ENCODE measurements around the gene SLC12A5. TPM values are rescaled to one million over a fixed set of nuclear protein-coding genes. Genes with fewer than 3 reads are reported as not detected.

The SLC12A5 gene
- polyA plus RNA-seq, 12 donors, result 0.67 to 3.3 (median 1.1) TPM; not detected in 2

DNA sequence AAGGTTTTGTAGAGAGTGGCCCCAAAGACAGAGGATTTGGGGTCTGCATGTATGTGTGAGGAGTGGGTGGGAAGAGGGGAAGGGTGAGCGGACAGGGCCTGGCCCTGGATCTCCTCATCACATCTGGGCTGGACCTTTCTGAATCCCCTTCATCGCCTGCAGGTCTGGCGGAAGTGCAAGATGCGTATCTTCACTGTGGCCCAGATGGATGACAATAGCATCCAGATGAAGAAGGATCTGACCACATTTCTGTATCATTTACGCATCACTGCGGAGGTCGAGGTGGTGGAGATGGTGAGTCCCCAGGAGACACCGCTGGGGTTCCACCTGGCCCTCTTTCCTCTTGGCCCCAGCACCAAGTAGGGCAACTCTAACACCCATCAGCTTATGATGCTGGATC is 24.4 kb downstream of the SLC12A5 start:
- DNase-seq, result no peak

DNA sequence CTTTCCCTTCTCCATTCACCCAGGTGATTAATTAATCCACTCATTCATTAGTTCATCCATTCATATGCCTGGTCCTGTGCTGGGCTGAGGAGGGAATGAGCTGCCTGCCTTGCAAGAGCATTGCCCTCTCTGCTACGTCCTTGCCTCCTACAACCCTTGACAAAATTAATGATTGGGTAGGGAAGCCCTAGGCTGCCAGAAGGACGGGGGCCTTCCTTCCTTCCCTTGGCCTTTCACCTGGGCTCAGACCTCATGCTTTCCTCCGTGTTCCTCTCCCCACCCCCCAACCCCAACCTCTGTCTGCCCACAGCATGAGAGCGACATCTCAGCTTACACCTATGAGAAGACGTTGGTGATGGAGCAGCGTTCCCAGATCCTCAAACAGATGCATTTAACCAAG is 25.6 kb downstream of the SLC12A5 start:
- no peak for DNase-seq

DNA sequence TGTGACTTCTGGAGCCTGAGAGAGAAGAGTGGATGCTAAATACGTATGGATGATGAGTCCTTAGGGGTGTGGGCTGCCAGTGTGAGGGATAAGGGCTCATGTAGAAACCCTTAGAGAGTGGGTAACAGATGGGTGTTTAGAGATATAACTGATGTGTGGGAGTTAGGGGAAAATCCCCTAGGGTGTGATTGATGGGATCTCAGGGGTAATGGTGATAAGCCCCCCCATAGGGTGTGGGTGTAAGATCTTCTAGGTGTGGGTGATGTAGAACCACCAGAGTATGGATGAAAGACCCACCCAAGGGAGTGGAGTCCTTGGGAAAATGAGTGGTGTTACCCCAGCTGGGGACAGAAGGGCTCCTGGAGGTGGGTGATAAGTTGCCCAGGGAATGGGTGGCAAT is 26.3 kb downstream of the SLC12A5 start:
- DNase-seq, result no peak

DNA sequence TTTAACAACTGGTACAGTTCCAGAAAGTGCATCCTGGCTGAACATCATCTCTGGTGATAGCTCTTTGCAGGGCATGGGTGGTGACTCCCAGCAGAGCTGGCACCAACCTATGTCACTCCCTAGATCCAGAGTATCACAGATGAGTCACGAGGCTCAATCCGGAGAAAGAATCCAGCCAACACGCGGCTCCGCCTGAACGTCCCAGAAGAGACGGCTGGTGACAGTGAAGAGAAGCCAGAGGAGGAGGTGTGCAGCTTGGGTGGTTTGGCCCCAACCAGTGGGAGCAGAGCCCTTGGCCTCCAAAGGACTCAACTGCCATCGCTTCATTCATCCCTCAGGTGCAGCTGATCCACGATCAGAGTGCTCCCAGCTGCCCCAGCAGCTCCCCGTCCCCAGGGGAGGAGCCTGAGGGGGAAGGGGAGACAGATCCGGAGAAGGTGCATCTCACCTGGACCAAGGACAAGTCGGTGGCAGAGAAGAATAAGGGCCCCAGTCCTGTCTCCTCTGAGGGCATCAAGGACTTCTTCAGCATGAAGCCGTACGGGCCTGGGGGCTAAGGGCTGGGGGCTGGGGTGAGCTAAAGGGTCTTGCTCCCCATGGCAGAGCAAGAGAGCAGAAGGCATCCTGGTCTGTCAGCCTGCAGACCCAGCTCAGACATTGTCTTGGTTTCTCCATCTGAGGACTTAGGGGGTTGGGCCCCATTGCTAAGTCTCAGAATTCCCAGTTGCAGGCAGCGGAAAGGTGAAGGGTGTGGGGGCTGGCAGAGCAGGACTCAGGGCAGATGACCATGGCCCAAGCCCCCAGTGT is 27.2 kb downstream of the SLC12A5 start:
- no peak for DNase-seq

DNA sequence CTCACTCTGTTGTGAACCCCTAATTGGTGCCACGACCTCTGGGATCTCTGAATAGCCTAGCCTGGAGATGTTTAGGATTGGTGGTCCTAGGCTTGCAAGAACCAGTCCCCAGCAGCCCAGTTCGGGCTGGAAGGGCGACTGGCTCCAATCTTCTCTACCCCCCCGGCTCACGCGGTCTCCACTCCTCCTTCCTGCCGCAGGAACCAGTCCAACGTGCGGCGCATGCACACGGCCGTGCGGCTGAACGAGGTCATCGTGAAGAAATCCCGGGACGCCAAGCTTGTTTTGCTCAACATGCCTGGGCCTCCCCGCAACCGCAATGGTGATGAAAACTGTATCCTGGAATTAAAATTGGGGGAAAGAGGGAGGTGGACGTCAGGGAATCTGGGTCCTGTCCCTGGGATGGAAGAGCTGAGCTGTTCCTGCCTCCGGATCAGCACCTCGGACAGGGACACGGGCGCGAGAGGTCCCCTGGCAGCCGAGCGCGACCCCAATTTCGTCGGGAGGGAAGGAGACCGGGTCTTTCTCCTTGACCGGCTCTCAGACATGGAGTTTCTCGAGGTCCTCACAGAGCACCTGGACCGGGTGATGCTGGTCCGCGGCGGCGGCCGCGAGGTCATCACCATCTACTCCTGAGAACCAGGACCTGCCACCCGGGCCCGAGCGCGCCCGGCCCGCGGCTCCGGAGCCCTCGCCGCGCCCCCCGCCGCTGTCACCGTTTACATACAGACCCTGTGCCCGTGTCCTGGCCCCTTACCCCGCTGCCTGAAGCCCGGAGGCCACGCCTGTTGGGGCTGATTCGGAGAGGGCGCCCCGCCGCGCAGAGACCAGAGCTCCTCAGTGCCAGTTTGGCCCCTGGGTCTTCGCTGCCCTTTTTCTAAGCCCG is 28.2 kb downstream of the SLC12A5 start:
- DNase-seq, result peak; percentile 78

DNA sequence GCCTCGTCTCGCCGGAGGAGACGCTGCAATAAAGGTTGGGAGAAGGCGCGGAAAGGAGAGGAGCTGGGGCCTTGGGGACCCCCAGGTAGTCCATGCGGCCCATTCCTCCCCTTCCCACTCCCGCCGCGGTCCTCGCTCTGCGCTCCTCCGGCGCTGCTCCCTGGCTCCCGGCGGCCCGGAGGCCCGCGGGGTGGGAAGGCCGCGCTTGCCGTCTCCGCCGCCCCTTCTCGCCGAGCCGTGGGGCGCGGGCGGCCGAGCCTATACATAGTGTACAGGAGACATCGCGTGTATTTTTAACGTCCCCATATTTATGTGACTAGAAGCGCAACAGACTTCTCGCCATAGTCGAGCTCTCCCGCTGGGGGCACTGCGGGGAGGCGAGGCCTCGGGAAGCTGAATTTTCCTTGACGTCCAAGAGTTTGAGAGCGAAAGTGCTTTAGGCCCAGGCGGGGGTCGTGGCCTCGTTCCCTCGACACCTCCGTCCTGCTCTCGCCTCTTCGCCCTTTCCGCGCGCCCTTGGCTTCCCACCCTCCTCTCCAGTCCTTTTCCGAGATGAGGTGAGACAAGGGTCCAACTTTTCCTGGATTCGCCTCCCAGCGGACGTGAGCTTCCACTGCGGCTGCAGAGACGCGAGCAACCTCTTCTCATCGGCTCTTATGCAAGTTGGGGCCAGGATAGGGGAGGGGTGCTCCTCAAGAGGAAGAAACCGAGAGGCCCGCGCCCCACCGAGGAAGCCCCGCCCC is 29.0 kb downstream of the SLC12A5 start:
- DNase-seq, result peak; percentile 27

DNA sequence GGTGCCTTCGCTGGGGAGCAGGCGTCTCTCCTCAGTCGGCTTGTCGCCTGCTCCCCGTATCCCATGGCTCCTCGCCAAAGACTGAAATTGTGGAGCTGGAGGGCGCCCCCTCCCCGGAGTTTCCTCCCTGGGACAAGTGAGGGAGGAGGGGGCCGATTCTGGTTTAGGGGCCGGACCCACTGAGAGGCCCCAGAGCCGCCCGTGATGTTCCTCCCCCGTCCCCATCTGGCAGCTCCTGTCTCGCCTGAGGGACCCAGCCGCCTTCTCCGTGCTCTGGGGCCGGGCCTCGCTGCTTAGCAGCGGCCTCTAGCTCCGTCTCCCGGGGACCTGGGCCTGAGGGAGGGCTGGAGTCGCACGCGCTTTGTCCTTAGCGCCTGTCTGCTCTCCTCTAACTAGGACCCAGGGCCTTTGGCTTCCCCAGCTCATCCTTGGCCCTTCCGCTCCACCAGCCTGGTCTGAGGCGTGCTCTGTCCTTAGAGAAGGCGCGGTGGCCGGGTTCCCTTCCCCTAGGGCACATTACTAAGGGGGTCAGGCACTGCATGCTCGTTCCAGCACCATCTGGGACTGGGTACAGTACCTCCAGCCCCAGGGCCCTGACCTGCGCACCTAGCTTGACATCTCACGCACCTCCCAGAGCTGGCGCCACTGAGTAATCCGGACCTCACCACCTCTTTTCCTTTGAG is 29.7 kb downstream of the SLC12A5 start:
- DNase-seq, result no peak

DNA sequence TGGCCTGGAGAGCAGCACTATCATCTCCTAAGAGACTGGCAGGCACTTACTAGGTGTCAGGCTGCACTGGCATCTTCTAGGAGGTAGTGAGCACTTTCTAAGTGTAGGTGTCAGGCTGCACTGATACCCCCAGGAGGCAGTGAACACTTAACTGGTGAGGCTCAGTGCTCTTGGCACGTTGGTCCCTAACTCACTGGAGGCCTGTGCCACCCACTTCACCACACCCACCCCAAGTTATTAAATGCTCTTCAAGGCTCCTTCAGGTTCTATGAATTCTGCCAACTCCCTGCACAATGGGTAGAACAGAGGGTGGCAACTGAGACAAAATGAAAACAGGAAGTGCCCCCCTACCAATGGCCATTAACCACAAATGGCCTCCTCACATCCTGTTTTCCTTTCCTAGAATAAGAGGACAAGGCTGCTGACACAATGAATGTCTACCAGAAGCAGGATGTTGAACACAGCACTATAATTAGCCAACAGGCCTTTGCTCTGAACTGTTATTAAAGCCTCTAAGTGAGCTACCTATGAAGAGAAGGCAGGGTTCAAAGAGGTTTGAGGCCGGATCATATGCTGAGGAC is 31.4 kb downstream of the SLC12A5 start:
- DNase-seq, result no peak

DNA sequence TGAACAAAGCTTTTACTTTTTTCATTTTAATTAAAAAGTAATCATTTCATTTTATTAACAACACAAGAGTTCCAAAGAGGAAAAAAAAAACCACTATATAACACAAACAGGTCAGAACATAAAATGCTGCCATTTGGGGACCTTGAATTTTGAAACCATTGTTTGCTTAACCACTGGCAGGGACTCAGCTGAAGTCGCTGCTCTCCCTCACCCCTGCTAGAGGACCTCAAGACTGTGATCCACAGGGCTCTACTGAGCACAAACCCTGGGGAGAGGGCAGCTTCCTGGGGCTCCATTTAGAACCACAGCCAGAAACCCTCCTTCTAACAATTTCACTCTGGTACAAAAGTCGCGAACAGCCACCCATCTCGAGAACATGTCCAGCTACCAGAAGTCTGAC is 32.0 kb downstream of the SLC12A5 start:
- no peak for DNase-seq

DNA sequence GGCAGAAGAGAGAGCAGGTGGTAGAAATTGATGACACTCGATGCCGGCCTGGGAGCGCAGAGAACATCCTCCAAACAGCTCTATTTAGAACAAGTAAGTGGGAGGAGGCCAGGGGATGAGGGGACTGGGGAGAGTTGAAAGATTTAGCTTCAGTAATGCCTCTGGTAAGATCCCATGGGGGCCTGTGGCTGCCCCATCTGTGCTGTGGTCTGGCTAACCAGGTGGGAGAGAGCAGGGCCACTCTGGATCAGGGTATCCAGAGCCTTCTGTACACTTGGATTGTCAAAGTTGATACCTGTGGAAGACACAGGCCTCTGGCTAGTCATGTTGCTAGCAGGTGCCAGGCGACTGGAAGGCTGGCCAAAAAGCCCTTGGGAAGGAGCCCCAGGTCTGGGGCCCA is 33.1 kb downstream of the SLC12A5 start:
- DNase-seq, result no peak

DNA sequence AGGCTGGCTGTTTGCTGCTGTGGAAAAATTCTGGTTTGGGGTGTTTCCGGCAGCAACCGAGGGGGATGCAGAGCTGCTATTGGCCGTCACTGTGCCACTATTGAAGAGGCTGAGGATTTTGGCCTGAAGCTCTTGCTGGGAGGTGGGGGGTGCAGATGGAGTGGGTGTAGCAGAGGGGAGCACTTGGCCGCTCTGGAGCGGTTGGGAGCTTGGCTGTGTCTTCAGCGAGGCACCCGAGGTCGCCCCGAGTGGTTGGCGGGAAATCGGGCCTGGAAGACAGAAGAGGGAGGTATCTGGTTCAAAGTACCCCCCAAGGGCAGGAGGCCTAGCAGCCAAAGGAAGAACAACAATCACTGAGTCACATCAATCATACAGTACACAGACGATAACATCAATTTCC is 33.6 kb downstream of the SLC12A5 start:
- no peak for DNase-seq

DNA sequence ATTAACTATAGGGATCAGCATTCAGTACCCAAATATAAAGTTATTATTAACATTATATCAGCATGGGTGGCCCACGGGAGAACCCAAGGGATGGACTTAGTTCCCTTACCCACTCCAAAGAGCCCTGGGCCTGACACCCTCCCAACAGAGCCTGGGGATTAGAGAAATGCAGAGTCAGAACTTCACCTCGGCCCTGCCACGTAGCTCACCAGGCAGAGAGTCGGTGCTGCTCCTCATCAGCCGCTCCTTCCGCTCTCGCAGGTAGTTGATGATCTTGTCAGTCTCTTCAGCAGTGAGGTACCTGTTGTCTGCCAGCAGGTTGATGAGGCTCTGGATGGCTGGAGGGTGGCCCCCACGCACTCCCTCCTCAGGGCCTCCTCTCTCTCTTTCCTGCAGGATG is 34.1 kb downstream of the SLC12A5 start:
- no peak for DNase-seq

DNA sequence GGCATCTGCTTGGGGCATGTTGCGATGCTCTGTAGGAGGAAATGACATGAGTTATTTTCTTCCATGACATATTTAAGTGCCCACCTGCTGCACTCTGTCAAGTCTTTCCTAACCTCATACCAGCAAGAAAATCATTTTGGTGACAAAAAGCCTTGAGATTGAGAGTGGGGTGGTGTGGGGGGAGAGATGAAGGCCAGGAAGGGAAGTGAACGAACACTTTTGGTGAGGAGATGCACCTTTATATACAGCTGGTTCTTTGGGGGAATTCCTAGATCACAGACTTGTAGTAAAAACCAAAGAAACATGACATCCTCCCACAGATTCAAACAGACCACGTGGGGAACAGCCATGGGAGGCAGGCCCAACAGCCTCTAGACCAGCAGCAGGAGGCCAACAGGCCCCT is 34.6 kb downstream of the SLC12A5 start:
- no peak for DNase-seq

DNA sequence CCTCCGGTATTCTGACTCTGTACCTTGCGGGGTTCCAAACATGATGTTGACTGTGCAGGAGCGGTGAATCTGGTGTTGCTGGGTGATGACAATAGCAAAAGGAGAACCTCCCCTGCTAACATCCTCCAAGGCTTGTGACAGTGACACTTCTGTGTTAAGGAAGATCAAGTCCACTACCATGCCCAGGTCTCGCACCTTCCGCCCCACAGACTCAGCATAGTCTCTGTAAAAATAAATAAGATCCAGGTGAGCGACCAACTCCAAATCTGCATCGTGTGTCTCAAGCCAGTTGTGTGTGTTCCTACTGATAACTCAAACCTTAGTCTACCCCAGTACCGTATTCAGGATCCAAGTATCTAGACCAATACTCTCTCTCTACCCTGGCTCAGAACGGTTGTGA is 36.0 kb downstream of the SLC12A5 start:
- DNase-seq, result no peak

DNA sequence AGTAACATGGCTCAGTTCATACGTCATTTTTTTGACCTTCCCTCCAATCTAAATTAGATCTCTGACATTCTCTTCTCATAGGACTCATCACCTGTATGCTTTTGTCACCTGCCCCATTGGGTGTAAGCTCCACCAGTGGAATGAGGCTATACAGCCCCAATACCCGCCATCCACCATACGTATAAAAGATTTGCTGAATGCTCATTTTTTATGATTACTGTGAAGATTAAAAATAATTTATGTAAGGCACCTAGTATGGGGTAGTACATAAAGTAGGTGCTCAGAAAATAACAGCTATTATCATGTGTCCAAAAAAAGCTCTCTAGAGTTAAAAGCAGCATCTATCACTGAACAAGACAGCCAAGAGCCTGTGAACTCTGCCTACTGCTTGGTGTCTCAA is 36.7 kb downstream of the SLC12A5 start:
- DNase-seq, result no peak

DNA sequence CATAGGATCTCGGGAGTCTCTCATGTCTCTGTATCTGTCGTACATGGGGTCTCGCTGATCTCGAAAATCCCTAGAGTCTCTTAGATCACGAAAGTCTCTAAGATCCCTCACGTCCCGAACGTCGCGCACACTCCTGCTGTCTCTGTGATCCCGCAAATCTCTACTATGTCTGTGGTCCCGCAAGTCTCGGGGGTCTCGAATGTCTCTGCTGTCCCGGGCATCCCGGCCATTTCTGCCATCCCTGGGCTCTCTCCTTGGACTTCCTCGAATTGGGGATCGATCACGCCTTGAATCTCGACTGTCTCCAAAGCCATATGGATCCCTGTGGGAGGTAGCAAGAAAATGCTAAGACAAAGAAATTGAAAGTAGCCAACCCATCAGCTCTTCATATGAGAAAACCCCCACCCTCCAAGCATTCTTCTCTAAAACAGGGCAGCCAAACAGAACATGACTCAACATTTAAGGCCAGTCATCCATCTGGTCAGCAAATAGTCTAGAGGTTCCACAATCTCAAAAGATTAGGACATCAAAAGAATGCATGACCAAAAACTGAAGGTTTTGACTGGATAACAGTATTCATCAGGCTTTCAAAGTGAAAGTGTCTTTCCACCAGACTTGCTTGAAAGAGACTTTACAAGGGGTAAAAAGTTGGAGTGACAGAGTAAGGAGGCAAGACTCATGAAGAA is 41.3 kb downstream of the SLC12A5 start:
- DNase-seq, result no peak

DNA sequence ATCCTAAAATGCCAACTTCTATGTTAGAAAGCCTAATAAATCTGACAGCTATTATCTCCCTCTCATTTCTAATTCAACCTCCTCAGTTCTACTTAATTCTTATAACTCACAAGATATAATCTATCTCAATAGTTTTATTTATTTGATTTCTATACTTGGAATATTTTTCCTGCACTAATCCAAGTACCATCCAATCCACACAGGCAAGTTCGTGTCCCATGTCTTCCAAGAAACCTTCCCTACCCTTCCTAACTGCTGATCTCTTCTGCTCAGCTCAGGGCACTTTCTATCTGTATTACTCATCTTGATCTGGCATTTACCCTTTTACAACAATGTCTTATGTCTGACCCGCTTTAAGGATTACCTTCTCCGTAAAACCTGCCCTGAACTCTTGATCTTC is 42.6 kb downstream of the SLC12A5 start:
- no peak for DNase-seq

DNA sequence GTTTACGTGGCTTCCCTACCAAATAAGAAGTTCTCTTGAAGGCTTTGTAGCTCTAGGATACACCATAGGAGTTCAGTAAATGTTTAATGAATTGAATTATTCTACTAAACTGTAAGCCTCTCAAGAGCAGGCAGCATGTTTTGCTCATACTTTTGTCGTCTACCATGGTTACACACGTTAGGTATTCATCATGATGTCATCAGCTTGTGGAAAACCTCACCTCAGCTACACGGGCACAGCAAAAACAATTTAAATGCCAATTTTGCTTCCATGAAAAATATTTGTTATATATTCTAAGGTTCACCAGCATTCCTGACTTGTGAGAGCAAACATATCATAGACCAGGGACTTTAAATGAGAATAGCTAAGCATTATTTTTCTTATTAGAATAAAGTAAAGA is 44.0 kb downstream of the SLC12A5 start:
- no peak for DNase-seq

DNA sequence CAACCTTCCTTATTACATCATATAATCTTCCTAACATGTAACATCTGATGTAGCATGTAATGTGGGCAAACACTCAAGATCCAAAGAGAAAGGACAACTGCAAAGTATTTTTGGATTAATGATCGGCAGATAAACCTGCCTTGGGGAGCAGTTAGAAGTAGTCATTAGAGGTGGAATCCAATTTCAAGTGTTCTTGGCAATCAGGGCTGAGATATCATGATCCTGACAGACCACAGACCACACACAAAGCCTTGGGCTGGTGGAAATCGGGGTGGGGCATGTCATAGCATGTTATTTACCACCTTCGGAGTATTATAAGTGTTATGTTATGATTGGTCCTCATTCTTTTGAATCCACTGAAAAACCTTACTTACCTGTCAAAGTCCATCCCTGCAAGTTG is 44.4 kb downstream of the SLC12A5 start:
- no peak for DNase-seq

DNA sequence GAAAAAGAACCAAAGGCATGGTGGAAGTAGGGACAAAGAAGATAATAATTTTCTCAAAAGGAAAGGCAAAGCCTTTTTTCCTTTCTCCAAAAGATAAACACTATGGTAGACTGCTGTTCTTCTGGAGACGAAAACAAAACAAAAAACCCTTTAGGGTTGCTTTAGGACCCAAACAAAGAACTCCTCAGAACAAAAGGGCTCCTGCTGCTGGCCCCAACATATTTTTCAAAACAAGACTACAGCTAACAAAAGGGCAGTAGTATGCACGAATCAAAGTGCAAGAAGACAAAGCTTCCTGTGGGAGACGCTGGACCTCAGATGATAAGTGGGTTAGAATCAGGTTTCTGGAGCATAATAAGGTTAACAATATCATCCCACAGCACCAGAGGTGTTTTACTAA is 45.0 kb downstream of the SLC12A5 start:
- no peak for DNase-seq

DNA sequence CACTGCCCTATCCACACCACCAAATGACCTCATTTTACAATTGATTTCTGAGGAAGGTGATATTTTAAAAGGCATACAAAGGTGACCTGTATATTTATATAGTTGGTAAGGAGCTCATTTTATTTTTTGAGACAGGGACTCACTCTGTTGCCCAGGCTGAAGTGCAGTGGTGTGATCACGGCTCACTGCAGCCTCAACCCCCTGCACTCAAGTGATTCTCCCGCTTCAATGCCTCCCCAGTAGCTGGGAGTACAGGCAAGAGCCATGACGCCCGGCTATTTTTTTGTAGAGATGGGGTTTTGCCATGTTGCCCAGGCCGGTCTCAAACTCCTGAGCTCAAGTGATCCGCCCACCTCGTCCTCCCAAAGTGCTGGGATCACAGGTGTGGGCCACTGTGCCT is 47.8 kb downstream of the SLC12A5 start:
- no peak for DNase-seq

All from muscle of arm (tissue), 12 donors.